A673 (cell line): ENCODE results near the gene KAZN. TPM values are rescaled to one million over a fixed set of nuclear protein-coding genes. Genes with fewer than 3 reads are reported as not detected.

Experiments used
- BruUV-seq: library from RNA; stranded (reverse); fragments of 400-500 nt; replicated peaks from 2 replicates; lab custom pipeline; 2021; lab: Mats Ljungman, UMichigan
- CTCF ChIA-PET: fragments of 300-600 bp; sonication (Branson Sonifier 250); formaldehyde crosslinking; loops from one replicate; lab custom pipeline; 2022; ENCODE audit warnings: antibody characterized with exemption; lab: Charles Lee
- POLR2A ChIA-PET: fragments of 300-600 bp; sonication (Branson Sonifier 250); formaldehyde crosslinking; loops from one replicate; lab custom pipeline; 2022; ENCODE audit warnings: antibody characterized with exemption; ENCODE audit not compliant: low non-redundant PET; lab: Charles Lee
- DNase-seq: peaks from one replicate; pipeline ENCODE4 v3.0.0-alpha.2; 2015; ENCODE audit warnings: low spot score
- H3K27ac ChIP-seq: fragments of 200-600 bp; sonication (generic); 2 replicates; pipeline ENCODE4 v1.5.1; 2016; ENCODE audit warnings: mixed run types, low read depth, mild to moderate bottlenecking, mixed read lengths, antibody characterized with exemption, low read length; ENCODE audit not compliant: poor library complexity, severe bottlenecking
- H3K27me3 ChIP-seq: fragments of 200-600 bp; sonication (generic); replicated peaks from 2 replicates; pipeline ENCODE4 v1.6.1; 2017; ENCODE audit warnings: mixed run types, low read depth, mild to moderate bottlenecking, mixed read lengths, antibody characterized with exemption, low read length; ENCODE audit not compliant: insufficient read depth, poor library complexity
- H3K36me3 ChIP-seq: fragments of 200-600 bp; sonication (generic); 2 replicates; pipeline ENCODE4 v1.6.1; 2016; ENCODE audit warnings: mixed run types, mild to moderate bottlenecking, mixed read lengths, antibody characterized with exemption, low read length; ENCODE audit not compliant: insufficient read depth, poor library complexity, severe bottlenecking
- H3K4me1 ChIP-seq: fragments of 200-600 bp; sonication (generic); 2 replicates; pipeline ENCODE4 v1.6.1; 2017; ENCODE audit warnings: mixed run types, mild to moderate bottlenecking, mixed read lengths, antibody characterized with exemption, low read length; ENCODE audit not compliant: insufficient read depth, poor library complexity, severe bottlenecking
- H3K4me3 ChIP-seq: fragments of 200-600 bp; sonication (generic); 2 replicates; pipeline ENCODE4 v1.5.1; 2016; ENCODE audit warnings: low read depth, mixed run types, mild to moderate bottlenecking, mixed read lengths, low read length; ENCODE audit not compliant: poor library complexity, severe bottlenecking
- H3K9me3 ChIP-seq: fragments of 200-600 bp; sonication (generic); 2 replicates; pipeline ENCODE4 v1.6.1; 2016; ENCODE audit warnings: mixed run types, low read depth, mild to moderate bottlenecking, mixed read lengths, antibody characterized with exemption, low read length; ENCODE audit not compliant: poor library complexity, severe bottlenecking
- CTCF ChIP-seq: fragments of 300-800, 200-600 bp; sonication (generic); conservative IDR thresholded peaks from 2 replicates; pipeline ENCODE4 v1.5.1; 2017; ENCODE audit warnings: low read depth, mild to moderate bottlenecking, antibody characterized with exemption, low read length, moderate library complexity, mixed read lengths
- EZH2 ChIP-seq: fragments of 200-600 bp; sonication (generic); IDR thresholded peaks from 2 replicates; pipeline ENCODE4 v1.6.1; 2017; ENCODE audit warnings: borderline replicate concordance, low read depth, mild to moderate bottlenecking, mixed read lengths, antibody characterized with exemption, low read length; ENCODE audit not compliant: poor library complexity, severe bottlenecking
- intact Hi-C: fragments of 100-400 bp; cut with micrococcal nuclease; formaldehyde crosslinking; loops from one replicate; pipeline ENCODE4 v1.10.0; 2022; ENCODE audit not compliant: unreplicated experiment
- total RNA-seq: library from RNA; stranded (reverse); gene quantifications from 2 replicates; pipeline ENCODE4 v1.2.3, GENCODE V29; 2021

KAZN gene
- total RNA-seq, 1 experiment from 2014 or later, result 8.0 TPM

- H3K27ac ChIP-seq, result no peak overlapping the region
- intact Hi-C loops, result no loop called here
- DNase-seq, result no peak
- no TSS peak for BruUV-seq
- CTCF ChIA-PET, result no interaction called here
- POLR2A ChIA-PET, result no interaction called here
- no peak overlapping the region for H3K4me3 ChIP-seq
- H3K4me1 ChIP-seq, result no peaks in the 10 kb centered on the region
- H3K36me3 ChIP-seq, result no peaks in the 10 kb centered on the region
- H3K9me3 ChIP-seq, result no peaks in the 10 kb centered on the region
- TF ChIP-seq CTCF, result no peak
- no peak for TF ChIP-seq EZH2
- H3K27me3 ChIP-seq, result no peaks in the 10 kb centered on the region
These were observed 356.4 kb downstream of the KAZN start for GRCh38 chr1:14954930-14955329.

- BruUV-seq, result no TSS peak
- Histone ChIP-seq H3K36me3 (no peaks in the 10 kb centered on the region), H3K4me1 (no peaks in the 10 kb centered on the region), H3K27me3 (no peaks in the 10 kb centered on the region), H3K9me3 (no peaks in the 10 kb centered on the region), H3K4me3 (no peak overlapping the region), H3K27ac (no peak overlapping the region)
- DNase-seq, result no peak
- CTCF ChIA-PET, result no interaction called here
- TF ChIP-seq EZH2 (no peak), CTCF (no peak)
- POLR2A ChIA-PET, result no interaction called here
- intact Hi-C loops, result no loop called here
These were observed 356.9 kb downstream of the KAZN start for GRCh38 chr1:14955402-14955801.

GRCh38 chr1:14955976-14956375 lies 357.5 kb downstream of the KAZN start:
- no peaks in the 10 kb centered on the region for H3K4me1 ChIP-seq
- intact Hi-C loops, result no loop called here
- H3K27me3 ChIP-seq, result no peaks in the 10 kb centered on the region
- no peaks in the 10 kb centered on the region for H3K36me3 ChIP-seq
- H3K4me3 ChIP-seq, result no peak overlapping the region
- no peak overlapping the region for H3K27ac ChIP-seq
- CTCF ChIA-PET, result no interaction called here
- DNase-seq, result no peak
- no peaks in the 10 kb centered on the region for H3K9me3 ChIP-seq
- no peak for TF ChIP-seq EZH2
- no peak for TF ChIP-seq CTCF
- BruUV-seq, result no TSS peak
- POLR2A ChIA-PET, result no interaction called here
